HG02763 (cell line): ENCODE measurements around the gene CD46.
"Not testable (repeated sequence)": the region's sequence is repeated elsewhere in the genome, so short reads cannot be mapped to it uniquely, and the experiment has no call there.

Experiments used
- ATAC-seq: cut with Tn5 transposase; IDR thresholded peaks from one replicate; pipeline ENCODE4 v1.9.1; 2021; ENCODE audit warnings: mild to moderate bottlenecking, moderate library complexity; ENCODE audit not compliant: unreplicated experiment

The CD46 gene

GRCh38 chr1:207750631-207751305, 1.1 kb upstream of the CD46 start:
- no peak for ATAC-seq

DNA sequence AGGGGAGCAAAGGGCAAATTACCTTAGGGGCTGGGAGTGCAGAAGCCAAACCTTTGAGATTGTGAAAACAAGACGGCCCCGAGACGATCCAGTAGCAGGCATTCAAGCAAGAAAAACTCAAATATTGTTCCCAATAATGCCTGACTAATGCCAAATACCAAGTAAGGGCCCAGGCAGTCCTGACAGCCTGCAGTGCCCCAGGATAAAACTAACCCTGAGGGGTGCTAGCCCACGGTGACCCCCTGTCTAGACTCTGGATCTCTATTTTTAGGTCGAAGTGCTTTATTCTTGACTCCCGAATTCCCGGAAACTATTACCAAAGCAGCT, 428 bp upstream of the CD46 start:
- not testable (repeated sequence) for ATAC-seq

GRCh38 chr1:207752456-207752998, 673 bp downstream of the CD46 start:
- ATAC-seq = peak; percentile 28

DNA sequence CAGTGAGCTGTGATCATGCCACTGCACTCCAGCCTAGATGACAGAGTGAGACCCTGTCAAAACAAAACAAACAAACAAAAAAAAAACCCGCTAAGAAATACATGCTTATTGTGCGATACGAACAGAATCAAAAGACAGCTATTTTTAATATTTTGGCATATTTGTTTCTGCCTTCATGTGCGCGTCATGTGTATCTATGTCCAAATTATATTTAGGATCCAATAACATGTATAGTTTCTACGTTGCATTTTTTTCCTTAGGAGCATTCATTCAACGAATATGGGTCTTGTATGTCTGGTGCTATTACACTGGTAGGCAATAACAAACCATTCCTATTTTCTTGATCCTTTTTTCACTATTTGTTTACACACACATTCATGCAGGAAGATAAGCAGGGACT, 1.8 kb downstream of the CD46 start:
- ATAC-seq = no peak

GRCh38 chr1:207754011-207754410, 2.2 kb downstream of the CD46 start:
- ATAC-seq = no peak

- ATAC-seq = no peak
Observed at GRCh38 chr1:207754974-207755700, 3.3 kb downstream of the CD46 start.

GRCh38 chr1:207755846-207756693, 4.2 kb downstream of the CD46 start:
- ATAC-seq = no peak

DNA sequence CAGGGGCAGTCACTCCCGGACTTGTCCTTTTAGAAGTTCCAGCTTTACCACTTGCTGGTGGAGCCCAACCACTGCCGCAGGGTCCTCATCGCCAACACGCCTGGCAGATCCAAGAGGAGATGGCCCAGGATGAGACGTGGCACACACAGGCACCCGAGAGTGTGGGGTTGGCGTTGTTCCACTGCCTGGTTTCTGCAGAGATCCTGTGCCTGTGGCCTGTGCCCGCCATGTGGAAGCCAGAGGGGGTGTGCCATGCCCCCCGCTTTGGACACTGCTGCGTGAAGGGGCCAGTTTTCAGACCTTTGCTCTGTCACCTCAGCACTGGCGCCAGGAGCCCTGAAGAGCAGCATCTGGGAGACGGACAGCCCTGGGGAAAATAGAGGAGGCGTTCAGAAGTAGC, 10.8 kb downstream of the CD46 start:
- no peak for ATAC-seq

DNA sequence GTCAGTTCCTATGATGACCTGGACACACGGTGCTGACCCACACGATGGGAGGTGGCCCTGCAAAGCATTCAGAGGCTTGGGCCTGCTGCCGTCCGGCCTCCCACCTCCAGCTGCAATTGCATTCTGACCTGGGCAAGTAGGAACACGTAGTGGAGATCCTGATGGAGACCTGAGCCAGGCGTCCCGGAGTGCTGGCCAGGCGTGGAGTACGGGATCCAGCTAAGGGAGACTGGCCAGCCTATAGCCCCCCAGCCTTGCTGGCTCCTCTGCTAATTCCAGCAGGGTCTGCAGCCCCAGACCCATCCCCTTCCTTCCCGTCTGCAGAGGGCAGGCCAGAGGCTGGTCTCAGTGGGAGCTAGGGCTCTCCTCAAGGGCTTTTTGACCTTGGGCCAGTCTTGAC, 11.2 kb downstream of the CD46 start:
- ATAC-seq = no peak

GRCh38 chr1:207763972-207764371, 12.1 kb downstream of the CD46 start:
- ATAC-seq = no peak

DNA sequence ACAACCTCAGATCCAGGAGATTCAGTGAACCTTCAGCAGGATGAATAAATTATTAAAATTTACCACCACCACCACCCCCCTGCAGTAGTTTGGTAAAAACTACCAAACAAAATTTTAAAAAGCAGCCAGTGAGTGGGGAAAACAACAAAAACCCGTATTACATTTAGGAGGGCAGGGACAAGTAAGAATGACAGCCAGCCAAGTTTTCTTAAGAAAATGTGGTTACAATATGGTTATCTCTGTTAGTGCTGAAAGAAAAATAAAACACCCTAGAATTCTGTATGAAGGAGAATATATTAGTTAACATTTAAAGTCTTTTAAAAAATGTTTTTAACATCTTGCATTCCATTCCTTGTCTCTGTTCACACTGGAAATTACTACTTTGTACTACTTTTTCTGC, 14.7 kb downstream of the CD46 start:
- ATAC-seq = no peak

- not testable (repeated sequence) for ATAC-seq
Observed at GRCh38 chr1:207770514-207770913, 18.7 kb downstream of the CD46 start.

GRCh38 chr1:207776045-207776444, 24.2 kb downstream of the CD46 start:
- ATAC-seq = not testable (repeated sequence)

GRCh38 chr1:207777412-207777811, 25.6 kb downstream of the CD46 start:
- not testable (repeated sequence) for ATAC-seq

DNA sequence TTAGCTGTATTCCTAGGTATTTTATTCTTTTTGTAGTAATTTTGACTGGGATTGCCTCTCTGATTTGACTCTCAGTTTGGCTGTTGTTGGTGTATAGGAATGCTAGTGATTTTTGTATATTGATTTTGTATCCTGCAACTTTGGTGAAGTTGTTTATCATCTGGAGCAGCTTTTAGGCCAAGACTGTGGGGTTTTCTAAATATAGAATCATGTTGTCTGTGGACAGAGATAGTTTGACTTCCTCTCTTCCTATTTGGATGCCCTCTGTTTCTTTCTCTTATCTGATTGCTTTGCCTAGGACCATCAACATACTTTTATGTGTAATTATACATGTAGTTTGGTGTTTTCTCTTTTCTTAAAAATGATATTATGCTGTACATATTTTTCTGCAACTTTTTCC, 27.2 kb downstream of the CD46 start:
- no peak for ATAC-seq

GRCh38 chr1:207781312-207781711, 29.5 kb downstream of the CD46 start:
- ATAC-seq = no peak

GRCh38 chr1:207787776-207788175, 35.9 kb downstream of the CD46 start:
- ATAC-seq = no peak

GRCh38 chr1:207789386-207789785, 37.5 kb downstream of the CD46 start:
- no peak for ATAC-seq

DNA sequence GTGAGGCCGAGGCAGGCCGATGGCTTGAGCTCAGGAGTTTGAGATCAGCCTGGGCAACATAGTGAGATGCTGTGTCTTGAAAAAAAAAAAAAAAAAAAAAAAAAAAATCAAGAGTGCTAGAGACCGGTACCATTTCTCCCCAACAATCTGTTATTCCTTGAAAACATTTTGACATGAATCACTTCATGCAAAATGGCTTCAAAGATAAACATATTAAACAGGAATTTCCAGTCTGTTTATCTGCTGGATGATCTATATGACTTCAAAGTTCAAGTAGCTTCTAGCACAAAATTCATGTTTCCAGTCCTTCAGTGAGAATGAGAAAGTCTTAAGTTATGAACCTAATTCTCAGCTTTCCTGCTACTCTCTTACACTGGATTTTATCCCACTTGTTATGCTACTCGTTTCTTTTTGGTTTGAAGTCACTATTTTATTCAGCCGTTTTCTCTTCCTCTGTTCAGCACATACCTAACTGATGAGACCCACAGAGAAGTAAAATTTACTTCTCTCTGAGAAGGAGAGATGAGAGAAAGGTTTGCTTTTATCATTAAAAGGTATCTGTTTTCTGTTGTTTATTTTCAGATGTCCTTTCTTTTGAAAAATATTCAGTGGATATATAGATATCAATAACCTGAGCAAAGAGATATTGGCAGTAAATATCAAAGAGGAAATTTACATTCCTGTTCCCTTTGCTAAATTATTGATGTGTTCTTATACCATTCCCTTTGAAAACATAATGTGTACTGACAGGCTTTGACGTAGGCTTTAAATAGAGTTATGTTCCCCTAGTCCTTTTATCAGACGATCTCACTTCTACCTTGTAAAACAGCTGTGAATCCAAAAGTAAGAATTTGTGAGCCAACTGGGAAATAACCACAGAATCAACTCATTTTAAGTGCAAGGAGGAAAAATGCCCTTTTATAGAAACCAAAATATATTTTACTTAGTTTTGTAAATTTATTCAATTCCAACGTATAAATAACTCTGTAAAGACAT, 38.2 kb downstream of the CD46 start:
- ATAC-seq = no peak

- no peak for ATAC-seq
Observed at GRCh38 chr1:207791290-207791689, 39.4 kb downstream of the CD46 start.
